Smooth muscle cell (in vitro differentiated cells): ENCODE data around the gene TMEM132D. TPM values are rescaled to one million over a fixed set of nuclear protein-coding genes. Genes with fewer than 3 reads are reported as not detected.

Source experiments
- DNase-seq: peaks from one replicate; lab custom pipeline; 2025; ENCODE audit not compliant: unreplicated experiment; lab: John Stamatoyannopoulos, UW
- H2AFZ ChIP-seq: fragments of 200-600 bp; sonication (generic); 2 replicates; pipeline ENCODE4 v1.6.0; 2016; ENCODE audit warnings: antibody characterized with exemption, low read depth, mild to moderate bottlenecking
- H3F3A ChIP-seq: fragments of 200-600 bp; sonication (generic); 2 replicates; pipeline ENCODE4 v1.6.0; 2017; ENCODE audit warnings: antibody characterized with exemption, low read depth
- H3K27ac ChIP-seq: fragments of 200-600 bp; sonication (generic); 2 replicates; pipeline ENCODE4 v1.5.1; 2016; ENCODE audit warnings: low read depth, mild to moderate bottlenecking
- H3K27me3 ChIP-seq: fragments of 200-600 bp; sonication (generic); 2 replicates; pipeline ENCODE4 v1.6.1; 2016; ENCODE audit warnings: low read depth, mild to moderate bottlenecking
- H3K36me3 ChIP-seq: fragments of 200-600 bp; sonication (generic); 2 replicates; pipeline ENCODE4 v1.5.1; 2016; ENCODE audit warnings: low read depth
- H3K4me1 ChIP-seq: fragments of 200-600 bp; sonication (generic); 2 replicates; pipeline ENCODE4 v1.5.1; 2016; ENCODE audit warnings: low read depth
- H3K4me2 ChIP-seq: fragments of 200-600 bp; sonication (generic); 2 replicates; pipeline ENCODE4 v1.6.0; 2016; ENCODE audit warnings: mild to moderate bottlenecking
- H3K4me3 ChIP-seq: fragments of 200-600 bp; sonication (generic); 2 replicates; pipeline ENCODE4 v1.5.1; 2016; ENCODE audit warnings: mild to moderate bottlenecking
- H3K79me2 ChIP-seq: fragments of 200-600 bp; sonication (generic); 2 replicates; pipeline ENCODE4 v1.6.0; 2016; ENCODE audit warnings: low read depth, mild to moderate bottlenecking
- H3K9ac ChIP-seq: fragments of 200-600 bp; sonication (generic); 2 replicates; pipeline ENCODE4 v1.6.0; 2016; ENCODE audit warnings: low read depth
- H3K9me3 ChIP-seq: fragments of 200-600 bp; sonication (generic); replicated peaks from 2 replicates; pipeline ENCODE4 v1.5.1; 2016; ENCODE audit warnings: low read depth
- H4K20me1 ChIP-seq: fragments of 200-600 bp; sonication (generic); 2 replicates; pipeline ENCODE4 v1.6.0; 2016; ENCODE audit warnings: low read depth
- WGBS: methylation state at CpG from one replicate; pipeline ENCODE4 v1.1.7; 2016; ENCODE audit warnings: low lambda C conversion rate; 5-methylcytosine and 5-hydroxymethylcytosine counted together
- polyA plus RNA-seq: library from polyadenylated mRNA; unstranded; fragments of >200 nt; fragmentation: Nextera tagmentation; extraction: Ambion mirVana; gene quantifications from 2 replicates; pipeline ENCODE4 v1.2.1, GENCODE V29; 2016
- total RNA-seq: library from RNA; depleted of rRNA; stranded (reverse); fragments of >200 nt; gene quantifications from 2 replicates; pipeline ENCODE4 v1.2.3, GENCODE V29; 2014
- TF ChIP-seq, protein P1 (sequence below): fragments of 200-600 bp; sonication (generic); IDR thresholded peaks from 2 replicates; pipeline ENCODE4 v1.5.1; 2017; ENCODE audit warnings: borderline replicate concordance, mild to moderate bottlenecking, antibody characterized with exemption; ENCODE audit not compliant: insufficient read depth, poor library complexity, severe bottlenecking

TMEM132D gene
- total and polyA plus RNA-seq, 2 experiments from 2014 or later = not detected

DNA sequence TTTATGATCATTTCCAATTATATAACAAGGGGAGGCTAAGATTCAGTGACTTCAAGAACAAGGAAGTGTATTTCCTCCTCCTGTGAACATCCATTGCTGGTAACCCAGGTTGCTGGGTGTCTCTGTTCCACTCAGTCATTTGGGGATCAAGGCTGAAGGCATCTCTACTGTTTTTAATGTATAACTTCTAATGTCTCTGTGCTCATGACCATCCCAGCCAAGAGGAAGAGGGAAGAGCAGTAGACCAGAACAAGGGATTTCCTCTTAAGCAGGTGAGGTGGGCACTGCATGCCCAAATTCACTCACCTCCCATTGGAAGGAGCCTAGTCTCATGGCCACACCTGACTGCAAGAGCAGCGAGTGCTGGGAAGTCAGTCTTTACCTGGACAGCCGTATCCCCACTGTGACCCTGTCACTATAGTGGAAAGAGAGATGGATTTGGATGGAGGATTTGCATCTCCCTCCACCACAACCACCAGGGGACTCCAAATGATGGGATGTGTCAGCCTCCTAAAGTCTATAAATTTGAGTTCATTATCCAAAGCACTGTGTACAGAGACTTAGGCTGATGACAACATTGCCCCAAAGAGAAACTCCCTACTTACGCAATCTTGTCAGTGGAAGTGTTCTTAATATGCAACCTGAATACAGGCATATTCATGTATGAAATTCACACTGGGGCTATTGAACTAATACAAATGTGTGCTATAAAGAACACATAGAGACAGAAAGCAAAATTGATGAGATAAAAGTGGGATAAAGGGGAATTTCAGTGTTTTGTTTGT, 368.7 kb downstream of the TMEM132D start:
- Histone ChIP-seq H3K4me2 (no peak overlapping the region), H3F3A (no peaks in the 10 kb centered on the region), H3K9ac (no peak overlapping the region), H3K27ac (no peak overlapping the region), H3K27me3 (peaks cover 12% of the 10 kb centered on the region), H3K4me3 (no peak overlapping the region), H4K20me1 (no peaks in the 10 kb centered on the region), H3K36me3 (no peaks in the 10 kb centered on the region), H2AFZ (no peak overlapping the region), H3K9me3 (no peaks in the 10 kb centered on the region), H3K4me1 (no peaks in the 10 kb centered on the region), H3K79me2 (no peaks in the 10 kb centered on the region)
- 92% methylated on average over 3 of the region's 3 CpGs for WGBS
- TF ChIP-seq, protein P1, sequence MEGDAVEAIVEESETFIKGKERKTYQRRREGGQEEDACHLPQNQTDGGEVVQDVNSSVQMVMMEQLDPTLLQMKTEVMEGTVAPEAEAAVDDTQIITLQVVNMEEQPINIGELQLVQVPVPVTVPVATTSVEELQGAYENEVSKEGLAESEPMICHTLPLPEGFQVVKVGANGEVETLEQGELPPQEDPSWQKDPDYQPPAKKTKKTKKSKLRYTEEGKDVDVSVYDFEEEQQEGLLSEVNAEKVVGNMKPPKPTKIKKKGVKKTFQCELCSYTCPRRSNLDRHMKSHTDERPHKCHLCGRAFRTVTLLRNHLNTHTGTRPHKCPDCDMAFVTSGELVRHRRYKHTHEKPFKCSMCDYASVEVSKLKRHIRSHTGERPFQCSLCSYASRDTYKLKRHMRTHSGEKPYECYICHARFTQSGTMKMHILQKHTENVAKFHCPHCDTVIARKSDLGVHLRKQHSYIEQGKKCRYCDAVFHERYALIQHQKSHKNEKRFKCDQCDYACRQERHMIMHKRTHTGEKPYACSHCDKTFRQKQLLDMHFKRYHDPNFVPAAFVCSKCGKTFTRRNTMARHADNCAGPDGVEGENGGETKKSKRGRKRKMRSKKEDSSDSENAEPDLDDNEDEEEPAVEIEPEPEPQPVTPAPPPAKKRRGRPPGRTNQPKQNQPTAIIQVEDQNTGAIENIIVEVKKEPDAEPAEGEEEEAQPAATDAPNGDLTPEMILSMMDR = no peak
- no peak for DNase-seq

DNA sequence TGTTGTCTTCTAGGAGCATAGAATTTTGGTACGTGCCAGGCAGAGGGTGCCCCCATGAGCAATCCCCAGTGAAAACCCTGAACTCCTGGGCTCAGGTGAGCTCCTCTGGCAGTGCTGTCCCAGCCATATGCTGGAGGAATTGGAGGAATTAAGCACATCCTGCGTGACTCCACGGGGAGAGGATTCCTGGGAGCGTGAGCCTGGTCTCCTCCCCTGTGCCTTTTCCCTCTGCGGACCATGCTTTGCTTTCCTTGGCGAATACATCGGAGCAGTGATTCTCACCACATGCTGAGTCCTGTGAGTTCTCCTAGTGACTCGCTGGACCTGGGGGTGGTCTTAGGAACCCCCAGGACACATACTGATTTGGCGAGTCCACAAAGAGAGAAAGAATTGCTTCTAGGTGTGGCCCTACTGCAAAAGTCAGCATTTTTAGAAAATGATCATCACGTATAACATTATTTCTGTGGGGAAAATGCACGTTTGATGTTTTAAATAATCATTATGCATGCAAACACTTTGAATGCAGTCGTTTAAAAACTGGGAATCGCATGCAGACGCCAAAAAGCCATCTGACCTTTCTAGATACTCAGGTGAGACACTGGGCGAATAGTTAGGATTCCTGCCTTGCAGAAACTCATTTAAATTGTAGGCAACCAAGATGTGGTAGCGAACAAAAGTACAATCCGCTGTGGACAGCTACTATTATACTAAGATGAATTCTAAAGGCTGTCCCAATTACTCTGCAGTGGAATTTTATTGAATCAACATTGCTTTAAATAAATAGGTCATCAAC, 370.9 kb downstream of the TMEM132D start:
- H3K27me3 ChIP-seq = peaks cover 12% of the 10 kb centered on the region
- no peak overlapping the region for H3K4me2 ChIP-seq
- H3K4me3 ChIP-seq = no peak overlapping the region
- no peak overlapping the region for H2AFZ ChIP-seq
- H3F3A ChIP-seq = no peaks in the 10 kb centered on the region
- no peak overlapping the region for H3K27ac ChIP-seq
- TF ChIP-seq, protein P1 = no peak
- no peaks in the 10 kb centered on the region for H3K36me3 ChIP-seq
- H3K79me2 ChIP-seq = no peaks in the 10 kb centered on the region
- no peak overlapping the region for H3K9ac ChIP-seq
- no peaks in the 10 kb centered on the region for H3K4me1 ChIP-seq
- DNase-seq = no peak
- H3K9me3 ChIP-seq = no peaks in the 10 kb centered on the region
- H4K20me1 ChIP-seq = no peaks in the 10 kb centered on the region
- WGBS = 42% methylated on average over 17 of the region's 17 CpGs

DNA sequence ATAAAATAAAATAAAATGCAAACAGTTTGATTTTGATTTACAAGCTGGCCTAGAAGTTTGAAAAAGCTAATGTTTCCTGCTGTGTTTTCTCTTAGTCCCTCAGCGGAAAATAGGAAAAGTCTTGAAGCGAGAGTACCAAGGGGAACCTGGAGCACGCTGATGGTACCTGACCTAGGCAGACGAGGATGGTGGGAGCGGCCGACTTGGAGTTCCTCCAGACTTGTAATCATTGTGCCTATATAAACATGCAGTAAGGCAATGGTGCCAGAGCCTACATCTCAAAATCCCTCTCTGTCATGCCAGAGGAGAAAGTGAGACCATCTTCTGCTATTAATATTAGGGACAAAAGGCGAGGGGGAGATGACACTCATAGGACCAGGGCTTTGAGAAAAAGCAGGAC, 371.7 kb downstream of the TMEM132D start:
- H3K79me2 ChIP-seq = no peaks in the 10 kb centered on the region
- H3K9me3 ChIP-seq = no peaks in the 10 kb centered on the region
- 92% methylated on average over 7 of the region's 7 CpGs for WGBS
- H3K27ac ChIP-seq = no peak overlapping the region
- TF ChIP-seq, protein P1 = no peak
- H3K27me3 ChIP-seq = peaks cover 12% of the 10 kb centered on the region
- no peak for DNase-seq
- H3K4me3 ChIP-seq = no peak overlapping the region
- no peaks in the 10 kb centered on the region for H4K20me1 ChIP-seq
- no peaks in the 10 kb centered on the region for H3F3A ChIP-seq
- no peak overlapping the region for H3K9ac ChIP-seq
- H3K4me1 ChIP-seq = no peaks in the 10 kb centered on the region
- no peak overlapping the region for H3K4me2 ChIP-seq
- no peaks in the 10 kb centered on the region for H3K36me3 ChIP-seq
- no peak overlapping the region for H2AFZ ChIP-seq
